ENCODE results near the gene AADACL2. TPM values are rescaled to one million over a fixed set of nuclear protein-coding genes. Genes with fewer than 3 reads are reported as not detected.

The AADACL2 gene
- polyA plus RNA-seq, 2 of the 4 experiments (the other 2 are of a cell fraction) = not detected

GRCh38 chr3:151722856-151723255 lies 10.9 kb upstream of the AADACL2 start:
- Histone ChIP-seq H3K4me3 (no peak overlapping the region), H3K27ac (no peak overlapping the region), H3K9me3 (no peaks in the 10 kb centered on the region), H3K4me1 (no peaks in the 10 kb centered on the region), H3K4me2 (no peak overlapping the region)
- FAIRE-seq (no peak), DNase-seq (ENCODE audit: low read depth in 1 of 2, low spot score in 1 of 2) (no peak), ATAC-seq (no peak)
- POLR2A ChIA-PET = no interaction called here
- no peak for TF ChIP-seq CBX8 (IDR thresholded peaks at IDR 0.05)
- no peak for TF ChIP-seq ESRRA (IDR thresholded peaks at IDR 0.05; ENCODE audit: borderline replicate concordance, low read length)
- no peak for TF ChIP-seq HEYL (CRISPR knock-in tag; IDR thresholded peaks at IDR 0.05)
- no peak for TF ChIP-seq BCL3 (IDR thresholded peaks at IDR 0.05)
- no peak for TF ChIP-seq ELK1 (IDR thresholded peaks at IDR 0.05; ENCODE audit: low read depth, low read length)
- no peak for TF ChIP-seq FOXS1 (CRISPR knock-in tag; IDR thresholded peaks at IDR 0.05)
- TF ChIP-seq MAFK (IDR thresholded peaks at IDR 0.05; ENCODE audit: partially characterized antibody) = no peak
- TF ChIP-seq NR3C1 (IDR thresholded peaks at IDR 0.05) = no peak
- no peak for TF ChIP-seq CHD2 (IDR thresholded peaks at IDR 0.05; ENCODE audit: low read length, partially characterized antibody)
- no peak for TF ChIP-seq CBX2 (IDR thresholded peaks at IDR 0.05; ENCODE audit: borderline replicate concordance, low read depth)
- no peak for TF ChIP-seq GATA3 (IDR thresholded peaks at IDR 0.05; ENCODE audit: borderline replicate concordance)
- TF ChIP-seq ATOH8 (CRISPR knock-in tag; IDR thresholded peaks at IDR 0.05; ENCODE audit: low read depth) = no peak
- no peak for TF ChIP-seq TFCP2L1 (CRISPR knock-in tag; IDR thresholded peaks at IDR 0.05)
- TF ChIP-seq ZFP36 (IDR thresholded peaks at IDR 0.05; ENCODE audit: borderline replicate concordance, partially characterized antibody) = no peak
- no peak for TF ChIP-seq KDM5A (IDR thresholded peaks at IDR 0.05)
- TF ChIP-seq BHLHE40 (IDR thresholded peaks at IDR 0.05; ENCODE audit: low read depth, low read length) = no peak
- 86% methylated on average over 2 of the region's 2 CpGs for WGBS (ENCODE audit: missing lambda C conversion rate)
- CTCF ChIA-PET = interaction anchor here (0.7 kb wide), 1 partner anchor 810 kb away, joined by 3 read pairs; no protein-coding TSS in a partner anchor

- DNase-seq (ENCODE audit: low read depth in 1 of 2, low spot score in 1 of 2) = no peak
- Histone ChIP-seq H3K27ac (no peak overlapping the region), H3K9me3 (no peaks in the 10 kb centered on the region), H3K4me2 (no peak overlapping the region), H3K4me1 (no peaks in the 10 kb centered on the region), H3K4me3 (no peak overlapping the region)
- no peak; a peak in 1 of 6 replicates for ATAC-seq
- WGBS (ENCODE audit: missing lambda C conversion rate) = 87% methylated on average over 6 of the region's 6 CpGs
- CTCF ChIA-PET = no interaction called here
- POLR2A ChIA-PET = no interaction called here
- no peak for FAIRE-seq
- TF ChIP-seq CBX8 (IDR thresholded peaks at IDR 0.05) = no peak
- no peak for TF ChIP-seq HMGXB4 (CRISPR knock-in tag; IDR thresholded peaks at IDR 0.05; ENCODE audit: borderline replicate concordance)
- no peak for TF ChIP-seq SMC3 (IDR thresholded peaks at IDR 0.05)
- TF ChIP-seq HDAC2 (IDR thresholded peaks at IDR 0.05) = no peak
- TF ChIP-seq ELK1 (IDR thresholded peaks at IDR 0.05; ENCODE audit: low read depth, low read length) = no peak
- TF ChIP-seq E2F6 (IDR thresholded peaks at IDR 0.05; ENCODE audit: borderline replicate concordance, low read depth) = no peak
- no peak for TF ChIP-seq ESRRA (IDR thresholded peaks at IDR 0.05; ENCODE audit: borderline replicate concordance, low read length)
- no peak for TF ChIP-seq HOXB13 (CRISPR knock-in tag; IDR thresholded peaks at IDR 0.05; ENCODE audit: low read depth)
- TF ChIP-seq USF2 (IDR thresholded peaks at IDR 0.05) = no peak
- no peak for TF ChIP-seq MAFK (IDR thresholded peaks at IDR 0.05; ENCODE audit: partially characterized antibody)
- TF ChIP-seq EHF (CRISPR knock-in tag; IDR thresholded peaks at IDR 0.05) = no peak
- TF ChIP-seq ZSCAN20 (CRISPR knock-in tag; IDR thresholded peaks at IDR 0.05) = no peak
- TF ChIP-seq RARB (CRISPR knock-in tag; IDR thresholded peaks at IDR 0.05) = no peak
- no peak for TF ChIP-seq CTCF (IDR thresholded peaks at IDR 0.05)
These were observed 8.9 kb upstream of the AADACL2 start for GRCh38 chr3:151724576-151725562.

Data from A549 (cell line).